ENCODE results near the gene HOXA11.
A peak's percentile ranks its signal among the peaks of the same experiment; 100 is the strongest.

The HOXA11 gene

GRCh38 chr7:27147199-27148030, 37.6 kb downstream of the HOXA11 start, which contains the start of gene HOXA6:
Gene HOXA6, minus strand, starts transcription at chr7:27147774. Its CDS starts 25 bp downstream, at chr7:27147749.
- DNase-seq (ENCODE audit: low read depth) = no peak

- no peak for DNase-seq (ENCODE audit: low read depth)
Measured at GRCh38 chr7:27146491-27147198, 38.4 kb downstream of the HOXA11 start.

- no peak for DNase-seq (ENCODE audit: low read depth)
Measured at GRCh38 chr7:27145914-27146412, 39.1 kb downstream of the HOXA11 start.

- DNase-seq (ENCODE audit: low read depth) = no peak
Measured at GRCh38 chr7:27145165-27145913, 39.7 kb downstream of the HOXA11 start.

GRCh38 chr7:27144781-27145164, 40.3 kb downstream of the HOXA11 start:
- no peak for DNase-seq (ENCODE audit: low read depth)

- DNase-seq (ENCODE audit: low read depth) = no peak
Measured at GRCh38 chr7:27143950-27144780, 40.9 kb downstream of the HOXA11 start.

- DNase-seq (ENCODE audit: low read depth) = no peak
Measured at GRCh38 chr7:27143023-27143949, 41.7 kb downstream of the HOXA11 start, which contains the start of gene HOXA5. Gene HOXA5, minus strand, starts transcription at chr7:27143681. Its CDS starts 74 bp downstream, at chr7:27143607.

GRCh38 chr7:27142580-27143022, 42.4 kb downstream of the HOXA11 start:
- no peak for DNase-seq (ENCODE audit: low read depth)

- DNase-seq (ENCODE audit: low read depth) = no peak
Measured at GRCh38 chr7:27141923-27142579, 43.0 kb downstream of the HOXA11 start.

GRCh38 chr7:27141137-27141922, 43.7 kb downstream of the HOXA11 start:
- no peak for DNase-seq (ENCODE audit: low read depth)

- no peak for DNase-seq (ENCODE audit: low read depth)
Measured at GRCh38 chr7:27140126-27140857, 44.7 kb downstream of the HOXA11 start.

- no peak for DNase-seq (ENCODE audit: low read depth)
Measured at GRCh38 chr7:27139334-27140125, 45.5 kb downstream of the HOXA11 start.

- no peak for DNase-seq (ENCODE audit: low read depth)
Measured at GRCh38 chr7:27138985-27139333, 46.1 kb downstream of the HOXA11 start.

GRCh38 chr7:27138472-27138871, 46.6 kb downstream of the HOXA11 start:
- DNase-seq (ENCODE audit: low read depth) = no peak

- DNase-seq (ENCODE audit: low read depth) = no peak
Measured at GRCh38 chr7:27137640-27138315, 47.3 kb downstream of the HOXA11 start.

GRCh38 chr7:27134392-27134791, 50.6 kb downstream of the HOXA11 start:
- peak; percentile 89 for DNase-seq (ENCODE audit: low read depth)
